GM23338 (cell line): Measurements from ENCODE around the gene SERPINH1. TPM values are rescaled to one million over a fixed set of nuclear protein-coding genes. Genes with fewer than 3 reads are reported as not detected.

Source experiments
- ATAC-seq: fragments of 200-7000 bp; cut with Tn5 transposase; 3 replicates; pipeline ENCODE4 v1.9.1; 2020
- DNase-seq: peaks from one replicate; pipeline ENCODE4 v3.0.0-alpha.2; 2015; ENCODE audit warnings: low spot score
- H2AFZ ChIP-seq: fragments of 200-600 bp; sonication (generic); 2 replicates; pipeline ENCODE4 v1.8.0; 2016; ENCODE audit warnings: antibody characterized with exemption, mild to moderate bottlenecking, moderate library complexity
- H3F3A ChIP-seq: fragments of 200-600 bp; sonication (generic); replicated peaks from 2 replicates; pipeline ENCODE4 v1.8.0; 2017; ENCODE audit warnings: antibody characterized with exemption, mixed run types, low read depth
- H3K27ac ChIP-seq: fragments of 200-600 bp; sonication (generic); 2 replicates; pipeline ENCODE4 v1.6.1; 2016; ENCODE audit warnings: low read depth
- H3K27me3 ChIP-seq: fragments of 200-600 bp; sonication (generic); 2 replicates; pipeline ENCODE4 v1.8.0; 2016; ENCODE audit warnings: mild to moderate bottlenecking, mixed run types, moderate library complexity; ENCODE audit not compliant: insufficient read depth
- H3K36me3 ChIP-seq: fragments of 200-600 bp; sonication (generic); 2 replicates; pipeline ENCODE4 v1.8.0; 2016; ENCODE audit warnings: mild to moderate bottlenecking; ENCODE audit not compliant: insufficient read depth
- H3K4me1 ChIP-seq: fragments of 200-600 bp; sonication (generic); 2 replicates; pipeline ENCODE4 v1.8.0; 2016; ENCODE audit warnings: mild to moderate bottlenecking, moderate library complexity; ENCODE audit not compliant: insufficient read depth
- H3K4me2 ChIP-seq: fragments of 200-600 bp; sonication (generic); 2 replicates; pipeline ENCODE4 v1.7.1; 2017; ENCODE audit warnings: mixed run types
- H3K4me3 ChIP-seq: fragments of 200-600 bp; sonication (generic); 2 replicates; pipeline ENCODE4 v1.6.1; 2016; ENCODE audit warnings: mixed run types
- H3K79me2 ChIP-seq: fragments of 200-600 bp; sonication (generic); replicated peaks from 2 replicates; pipeline ENCODE4 v1.8.0; 2017; ENCODE audit warnings: mild to moderate bottlenecking; ENCODE audit not compliant: insufficient read depth
- H3K9me2 ChIP-seq: fragments of 200-600 bp; sonication (generic); 2 replicates; pipeline ENCODE4 v1.8.0; 2017; ENCODE audit not compliant: insufficient read depth
- H4K20me1 ChIP-seq: fragments of 200-600 bp; sonication (generic); replicated peaks from 2 replicates; pipeline ENCODE4 v1.8.0; 2017; ENCODE audit warnings: mild to moderate bottlenecking; ENCODE audit not compliant: insufficient read depth
- H3K27ac Mint-ChIP-seq: 2 replicates; pipeline ENCODE4 v1.8.0; 2020; ENCODE audit warnings: inconsistent platforms, mild to moderate bottlenecking, moderate library complexity, mixed read lengths
- H3K27me3 Mint-ChIP-seq: 3 replicates; pipeline ENCODE4 v1.8.0; 2022; ENCODE audit warnings: low read depth, mild to moderate bottlenecking, moderate library complexity, mixed read lengths, inconsistent platforms; ENCODE audit not compliant: insufficient read depth, poor library complexity
- H3K36me3 Mint-ChIP-seq: 3 replicates; pipeline ENCODE4 v1.8.0; 2021; ENCODE audit warnings: low read depth, mild to moderate bottlenecking, inconsistent platforms, moderate library complexity, mixed read lengths
- H3K4me1 Mint-ChIP-seq: 3 replicates; pipeline ENCODE4 v1.8.0; 2020; ENCODE audit warnings: mild to moderate bottlenecking, inconsistent platforms, mixed read lengths
- H3K4me3 Mint-ChIP-seq: 3 replicates; pipeline ENCODE4 v1.8.0; 2021; ENCODE audit warnings: moderate library complexity, mild to moderate bottlenecking, inconsistent platforms, mixed read lengths
- H3K9me3 Mint-ChIP-seq: 3 replicates; pipeline ENCODE4 v1.8.0; 2020; ENCODE audit warnings: moderate library complexity, mild to moderate bottlenecking, inconsistent platforms, mixed read lengths
- CREB1 ChIP-seq: fragments of 250-450 bp; sonication (Bioruptor Pico); IDR thresholded peaks from 2 replicates; pipeline ENCODE4 v1.5.0; 2020; ENCODE audit warnings: low read depth, mild to moderate bottlenecking, moderate library complexity
- EZH2 ChIP-seq: fragments of 200-600 bp; sonication (generic); IDR thresholded peaks from one replicate; pipeline ENCODE4 v1.8.0; 2017; ENCODE audit warnings: antibody characterized with exemption, mild to moderate bottlenecking, low read depth; ENCODE audit not compliant: unreplicated experiment
- EZH2phosphoT487 ChIP-seq: fragments of 200-600 bp; sonication (generic); IDR thresholded peaks from one replicate; pipeline ENCODE4 v1.8.1; 2018; ENCODE audit warnings: antibody characterized with exemption; ENCODE audit not compliant: unreplicated experiment
- JUNB ChIP-seq: IDR thresholded peaks from one replicate; pipeline ENCODE4 v1.6.1; 2016; ENCODE audit warnings: antibody characterized with exemption; ENCODE audit not compliant: unreplicated experiment
- NANOG ChIP-seq: IDR thresholded peaks from 2 replicates; pipeline ENCODE4 v1.6.1; 2016; ENCODE audit warnings: antibody characterized with exemption, borderline replicate concordance
- POLR2AphosphoS5 ChIP-seq: IDR thresholded peaks from 2 replicates; pipeline ENCODE4 v1.6.1; 2016; ENCODE audit warnings: antibody characterized with exemption, low read depth
- STAT1 ChIP-seq: IDR thresholded peaks from one replicate; pipeline ENCODE4 v1.6.1; 2016; ENCODE audit warnings: antibody characterized with exemption; ENCODE audit not compliant: unreplicated experiment
- ZNF114 ChIP-seq: fragments of 250-450 bp; sonication (Bioruptor Pico); IDR thresholded peaks from 2 replicates; pipeline ENCODE4 v1.5.0; 2020; ENCODE audit warnings: mild to moderate bottlenecking, moderate library complexity
- ZNF331 ChIP-seq: fragments of 250-450 bp; sonication (Bioruptor Pico); IDR thresholded peaks from 2 replicates; pipeline ENCODE4 v1.5.0; 2020; ENCODE audit warnings: low read depth, mild to moderate bottlenecking, moderate library complexity
- polyA plus RNA-seq: library from polyadenylated mRNA; unstranded; fragments of >200 nt; fragmentation: Nextera tagmentation; extraction: Ambion mirVana; gene quantifications from 2 replicates; pipeline ENCODE4 v1.2.1, GENCODE V29; 2016
- total RNA-seq: library from RNA; depleted of rRNA; stranded (reverse); fragments of >200 nt; shearing (Covaris generic); gene quantifications from 2 replicates; pipeline ENCODE4 v1.2.3, GENCODE V29; 2014
- TF ChIP-seq, protein P1 (sequence below), 2 experiments: fragments of 200-600 bp in 1 of 2; sonication (generic) in 1 of 2; conservative IDR thresholded peaks; 2 replicates each; pipeline versions ENCODE4 v1.5.1 to v1.6.1; 2016 to 2017; ENCODE audit warnings: antibody characterized with exemption in 2 of 2, low read depth in 2 of 2, mild to moderate bottlenecking in 2 of 2, moderate library complexity in 1 of 2
- TF ChIP-seq, protein P2 (sequence below): fragments of 250-450 bp; sonication (Bioruptor Pico); IDR thresholded peaks from 2 replicates; pipeline ENCODE4 v1.5.0; 2020; ENCODE audit warnings: mild to moderate bottlenecking, moderate library complexity
- TF ChIP-seq, protein P3 (sequence below): IDR thresholded peaks from 2 replicates; pipeline ENCODE4 v1.6.1; 2016; ENCODE audit warnings: antibody characterized with exemption
- TF ChIP-seq, protein P4 (sequence below): IDR thresholded peaks from one replicate; pipeline ENCODE4 v1.6.1; 2018; ENCODE audit warnings: antibody characterized with exemption; ENCODE audit not compliant: unreplicated experiment

The SERPINH1 gene
- total and polyA plus RNA-seq, 2 experiments from 2014 or later: 238 to 1,217 TPM

- no peak overlapping the region for H3K27ac Mint-ChIP-seq
- Histone ChIP-seq H3K4me2 (no peak overlapping the region), H4K20me1 (peaks cover 23% of the 10 kb centered on the region), H3K27ac (no peak overlapping the region), H3K36me3 (peaks cover 57% of the 10 kb centered on the region), H3K79me2 (peaks cover 17% of the 10 kb centered on the region), H3K27me3 (no peaks in the 10 kb centered on the region), H3F3A (peaks cover 41% of the 10 kb centered on the region), H2AFZ (no peak overlapping the region), H3K4me1 (peaks cover 2% of the 10 kb centered on the region; the same call in 1 of the 2 replicates), H3K9me2 (no peaks in the 10 kb centered on the region), H3K4me3 (no peak overlapping the region)
- H3K4me3 Mint-ChIP-seq: no peak overlapping the region
- no peak for ATAC-seq
- TF ChIP-seq ZNF114: no peak
- TF ChIP-seq, protein P1, sequence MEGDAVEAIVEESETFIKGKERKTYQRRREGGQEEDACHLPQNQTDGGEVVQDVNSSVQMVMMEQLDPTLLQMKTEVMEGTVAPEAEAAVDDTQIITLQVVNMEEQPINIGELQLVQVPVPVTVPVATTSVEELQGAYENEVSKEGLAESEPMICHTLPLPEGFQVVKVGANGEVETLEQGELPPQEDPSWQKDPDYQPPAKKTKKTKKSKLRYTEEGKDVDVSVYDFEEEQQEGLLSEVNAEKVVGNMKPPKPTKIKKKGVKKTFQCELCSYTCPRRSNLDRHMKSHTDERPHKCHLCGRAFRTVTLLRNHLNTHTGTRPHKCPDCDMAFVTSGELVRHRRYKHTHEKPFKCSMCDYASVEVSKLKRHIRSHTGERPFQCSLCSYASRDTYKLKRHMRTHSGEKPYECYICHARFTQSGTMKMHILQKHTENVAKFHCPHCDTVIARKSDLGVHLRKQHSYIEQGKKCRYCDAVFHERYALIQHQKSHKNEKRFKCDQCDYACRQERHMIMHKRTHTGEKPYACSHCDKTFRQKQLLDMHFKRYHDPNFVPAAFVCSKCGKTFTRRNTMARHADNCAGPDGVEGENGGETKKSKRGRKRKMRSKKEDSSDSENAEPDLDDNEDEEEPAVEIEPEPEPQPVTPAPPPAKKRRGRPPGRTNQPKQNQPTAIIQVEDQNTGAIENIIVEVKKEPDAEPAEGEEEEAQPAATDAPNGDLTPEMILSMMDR (conservative IDR thresholded peaks at IDR 0.05; ENCODE audit: low read depth in 2 of 2): no peak
- no peak for TF ChIP-seq POLR2AphosphoS5
- no peak for TF ChIP-seq CREB1
- TF ChIP-seq, protein P2, sequence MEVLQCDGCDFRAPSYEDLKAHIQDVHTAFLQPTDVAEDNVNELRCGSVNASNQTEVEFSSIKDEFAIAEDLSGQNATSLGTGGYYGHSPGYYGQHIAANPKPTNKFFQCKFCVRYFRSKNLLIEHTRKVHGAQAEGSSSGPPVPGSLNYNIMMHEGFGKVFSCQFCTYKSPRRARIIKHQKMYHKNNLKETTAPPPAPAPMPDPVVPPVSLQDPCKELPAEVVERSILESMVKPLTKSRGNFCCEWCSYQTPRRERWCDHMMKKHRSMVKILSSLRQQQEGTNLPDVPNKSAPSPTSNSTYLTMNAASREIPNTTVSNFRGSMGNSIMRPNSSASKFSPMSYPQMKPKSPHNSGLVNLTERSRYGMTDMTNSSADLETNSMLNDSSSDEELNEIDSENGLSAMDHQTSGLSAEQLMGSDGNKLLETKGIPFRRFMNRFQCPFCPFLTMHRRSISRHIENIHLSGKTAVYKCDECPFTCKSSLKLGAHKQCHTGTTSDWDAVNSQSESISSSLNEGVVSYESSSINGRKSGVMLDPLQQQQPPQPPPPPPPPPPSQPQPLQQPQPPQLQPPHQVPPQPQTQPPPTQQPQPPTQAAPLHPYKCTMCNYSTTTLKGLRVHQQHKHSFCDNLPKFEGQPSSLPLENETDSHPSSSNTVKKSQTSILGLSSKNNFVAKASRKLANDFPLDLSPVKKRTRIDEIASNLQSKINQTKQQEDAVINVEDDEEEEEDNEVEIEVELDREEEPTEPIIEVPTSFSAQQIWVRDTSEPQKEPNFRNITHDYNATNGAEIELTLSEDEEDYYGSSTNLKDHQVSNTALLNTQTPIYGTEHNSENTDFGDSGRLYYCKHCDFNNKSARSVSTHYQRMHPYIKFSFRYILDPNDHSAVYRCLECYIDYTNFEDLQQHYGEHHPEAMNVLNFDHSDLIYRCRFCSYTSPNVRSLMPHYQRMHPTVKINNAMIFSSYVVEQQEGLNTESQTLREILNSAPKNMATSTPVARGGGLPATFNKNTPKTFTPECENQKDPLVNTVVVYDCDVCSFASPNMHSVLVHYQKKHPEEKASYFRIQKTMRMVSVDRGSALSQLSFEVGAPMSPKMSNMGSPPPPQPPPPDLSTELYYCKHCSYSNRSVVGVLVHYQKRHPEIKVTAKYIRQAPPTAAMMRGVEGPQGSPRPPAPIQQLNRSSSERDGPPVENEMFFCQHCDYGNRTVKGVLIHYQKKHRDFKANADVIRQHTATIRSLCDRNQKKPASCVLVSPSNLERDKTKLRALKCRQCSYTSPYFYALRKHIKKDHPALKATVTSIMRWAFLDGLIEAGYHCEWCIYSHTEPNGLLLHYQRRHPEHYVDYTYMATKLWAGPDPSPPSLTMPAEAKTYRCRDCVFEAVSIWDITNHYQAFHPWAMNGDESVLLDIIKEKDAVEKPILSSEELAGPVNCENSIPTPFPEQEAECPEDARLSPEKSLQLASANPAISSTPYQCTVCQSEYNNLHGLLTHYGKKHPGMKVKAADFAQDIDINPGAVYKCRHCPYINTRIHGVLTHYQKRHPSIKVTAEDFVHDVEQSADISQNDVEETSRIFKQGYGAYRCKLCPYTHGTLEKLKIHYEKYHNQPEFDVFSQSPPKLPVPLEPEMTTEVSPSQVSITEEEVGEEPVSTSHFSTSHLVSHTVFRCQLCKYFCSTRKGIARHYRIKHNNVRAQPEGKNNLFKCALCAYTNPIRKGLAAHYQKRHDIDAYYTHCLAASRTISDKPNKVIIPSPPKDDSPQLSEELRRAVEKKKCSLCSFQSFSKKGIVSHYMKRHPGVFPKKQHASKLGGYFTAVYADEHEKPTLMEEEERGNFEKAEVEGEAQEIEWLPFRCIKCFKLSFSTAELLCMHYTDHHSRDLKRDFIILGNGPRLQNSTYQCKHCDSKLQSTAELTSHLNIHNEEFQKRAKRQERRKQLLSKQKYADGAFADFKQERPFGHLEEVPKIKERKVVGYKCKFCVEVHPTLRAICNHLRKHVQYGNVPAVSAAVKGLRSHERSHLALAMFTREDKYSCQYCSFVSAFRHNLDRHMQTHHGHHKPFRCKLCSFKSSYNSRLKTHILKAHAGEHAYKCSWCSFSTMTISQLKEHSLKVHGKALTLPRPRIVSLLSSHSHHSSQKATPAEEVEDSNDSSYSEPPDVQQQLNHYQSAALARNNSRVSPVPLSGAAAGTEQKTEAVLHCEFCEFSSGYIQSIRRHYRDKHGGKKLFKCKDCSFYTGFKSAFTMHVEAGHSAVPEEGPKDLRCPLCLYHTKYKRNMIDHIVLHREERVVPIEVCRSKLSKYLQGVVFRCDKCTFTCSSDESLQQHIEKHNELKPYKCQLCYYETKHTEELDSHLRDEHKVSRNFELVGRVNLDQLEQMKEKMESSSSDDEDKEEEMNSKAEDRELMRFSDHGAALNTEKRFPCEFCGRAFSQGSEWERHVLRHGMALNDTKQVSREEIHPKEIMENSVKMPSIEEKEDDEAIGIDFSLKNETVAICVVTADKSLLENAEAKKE (CRISPR knock-in tag): no peak
- TF ChIP-seq JUNB: no peak
- TF ChIP-seq ZNF331 (CRISPR knock-in tag): no peak
- no peak for TF ChIP-seq STAT1
- TF ChIP-seq EZH2phosphoT487: no peak
- no peak for TF ChIP-seq EZH2
- TF ChIP-seq, protein P3, sequence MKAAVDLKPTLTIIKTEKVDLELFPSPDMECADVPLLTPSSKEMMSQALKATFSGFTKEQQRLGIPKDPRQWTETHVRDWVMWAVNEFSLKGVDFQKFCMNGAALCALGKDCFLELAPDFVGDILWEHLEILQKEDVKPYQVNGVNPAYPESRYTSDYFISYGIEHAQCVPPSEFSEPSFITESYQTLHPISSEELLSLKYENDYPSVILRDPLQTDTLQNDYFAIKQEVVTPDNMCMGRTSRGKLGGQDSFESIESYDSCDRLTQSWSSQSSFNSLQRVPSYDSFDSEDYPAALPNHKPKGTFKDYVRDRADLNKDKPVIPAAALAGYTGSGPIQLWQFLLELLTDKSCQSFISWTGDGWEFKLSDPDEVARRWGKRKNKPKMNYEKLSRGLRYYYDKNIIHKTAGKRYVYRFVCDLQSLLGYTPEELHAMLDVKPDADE: no peak
- no peak for TF ChIP-seq NANOG
- TF ChIP-seq, protein P4, sequence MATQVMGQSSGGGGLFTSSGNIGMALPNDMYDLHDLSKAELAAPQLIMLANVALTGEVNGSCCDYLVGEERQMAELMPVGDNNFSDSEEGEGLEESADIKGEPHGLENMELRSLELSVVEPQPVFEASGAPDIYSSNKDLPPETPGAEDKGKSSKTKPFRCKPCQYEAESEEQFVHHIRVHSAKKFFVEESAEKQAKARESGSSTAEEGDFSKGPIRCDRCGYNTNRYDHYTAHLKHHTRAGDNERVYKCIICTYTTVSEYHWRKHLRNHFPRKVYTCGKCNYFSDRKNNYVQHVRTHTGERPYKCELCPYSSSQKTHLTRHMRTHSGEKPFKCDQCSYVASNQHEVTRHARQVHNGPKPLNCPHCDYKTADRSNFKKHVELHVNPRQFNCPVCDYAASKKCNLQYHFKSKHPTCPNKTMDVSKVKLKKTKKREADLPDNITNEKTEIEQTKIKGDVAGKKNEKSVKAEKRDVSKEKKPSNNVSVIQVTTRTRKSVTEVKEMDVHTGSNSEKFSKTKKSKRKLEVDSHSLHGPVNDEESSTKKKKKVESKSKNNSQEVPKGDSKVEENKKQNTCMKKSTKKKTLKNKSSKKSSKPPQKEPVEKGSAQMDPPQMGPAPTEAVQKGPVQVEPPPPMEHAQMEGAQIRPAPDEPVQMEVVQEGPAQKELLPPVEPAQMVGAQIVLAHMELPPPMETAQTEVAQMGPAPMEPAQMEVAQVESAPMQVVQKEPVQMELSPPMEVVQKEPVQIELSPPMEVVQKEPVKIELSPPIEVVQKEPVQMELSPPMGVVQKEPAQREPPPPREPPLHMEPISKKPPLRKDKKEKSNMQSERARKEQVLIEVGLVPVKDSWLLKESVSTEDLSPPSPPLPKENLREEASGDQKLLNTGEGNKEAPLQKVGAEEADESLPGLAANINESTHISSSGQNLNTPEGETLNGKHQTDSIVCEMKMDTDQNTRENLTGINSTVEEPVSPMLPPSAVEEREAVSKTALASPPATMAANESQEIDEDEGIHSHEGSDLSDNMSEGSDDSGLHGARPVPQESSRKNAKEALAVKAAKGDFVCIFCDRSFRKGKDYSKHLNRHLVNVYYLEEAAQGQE: no peak
- peaks cover 9% of the 10 kb centered on the region for H3K4me1 Mint-ChIP-seq
- peaks cover 72% of the 10 kb centered on the region for H3K36me3 Mint-ChIP-seq
- peaks cover 25% of the 10 kb centered on the region for H3K27me3 Mint-ChIP-seq
- H3K9me3 Mint-ChIP-seq: no peaks in the 10 kb centered on the region
- no peak for DNase-seq
Measured at GRCh38 chr11:75571625-75572024, 9.6 kb downstream of the SERPINH1 start.
